Fibroblast of the aortic adventitia (primary cell): Measurements from ENCODE around the gene PF4V1. TPM values are rescaled to one million over a fixed set of nuclear protein-coding genes. Genes with fewer than 3 reads are reported as not detected.

ENCODE experiments used
- DNase-seq: peaks from one replicate; pipeline ENCODE4 v3.0.0-alpha.2; 2010; ENCODE audit warnings: low read depth
- H3K4me3 ChIP-seq: 2 replicates; pipeline ENCODE4 v1.5.1; 2011; ENCODE audit warnings: low read depth, mild to moderate bottlenecking, control low read depth, low read length, moderate library complexity
- CTCF ChIP-seq: IDR thresholded peaks from 2 replicates; pipeline ENCODE4 v1.5.1; 2011; ENCODE audit warnings: mild to moderate bottlenecking, low read length, control low read depth, inconsistent platforms; ENCODE audit not compliant: insufficient read depth
- total RNA-seq: library from RNA; depleted of rRNA; stranded (reverse); fragments of >200 nt; gene quantifications from 2 replicates; pipeline ENCODE4 v1.2.3, GENCODE V29; 2012; ENCODE audit warnings: low replicate concordance

Gene PF4V1
- total RNA-seq, 1 donor: not detected

GRCh38 chr4:73872316-73873108 is 19.4 kb downstream of the PF4V1 start:
- DNase-seq: peak; percentile 45
- H3K4me3 ChIP-seq: no peak overlapping the region
- TF ChIP-seq CTCF: no peak

- H3K4me3 ChIP-seq: no peak overlapping the region
- no peak for DNase-seq
- TF ChIP-seq CTCF: no peak
Observed at GRCh38 chr4:73874386-73874785, 21.3 kb downstream of the PF4V1 start.

GRCh38 chr4:73875401-73875800 is 22.3 kb downstream of the PF4V1 start:
- no peak overlapping the region for H3K4me3 ChIP-seq
- DNase-seq: no peak
- no peak for TF ChIP-seq CTCF

- H3K4me3 ChIP-seq: no peak overlapping the region
- TF ChIP-seq CTCF: no peak
- peak; percentile 74 for DNase-seq
Observed at GRCh38 chr4:73883306-73883705, 30.2 kb downstream of the PF4V1 start.

- H3K4me3 ChIP-seq: no peak overlapping the region
- no peak for TF ChIP-seq CTCF
- DNase-seq: peak; percentile 66
Observed at GRCh38 chr4:73885574-73886267, 32.6 kb downstream of the PF4V1 start.

- no peak for TF ChIP-seq CTCF
- DNase-seq: no peak
- H3K4me3 ChIP-seq: no peak overlapping the region
Observed at GRCh38 chr4:73891326-73891725, 38.2 kb downstream of the PF4V1 start.
